A673 (cell line): ENCODE results near the gene MTREX.

ENCODE experiments used
- EZH2 ChIP-seq: fragments of 200-600 bp; sonication (generic); IDR thresholded peaks from 2 replicates; pipeline ENCODE4 v1.6.1; 2017; ENCODE audit warnings: borderline replicate concordance, low read depth, mild to moderate bottlenecking, mixed read lengths, antibody characterized with exemption, low read length; ENCODE audit not compliant: poor library complexity, severe bottlenecking
- TF ChIP-seq, protein P1 (sequence below): fragments of 300-800, 200-600 bp; sonication (generic); conservative IDR thresholded peaks from 2 replicates; pipeline ENCODE4 v1.5.1; 2017; ENCODE audit warnings: low read depth, mild to moderate bottlenecking, antibody characterized with exemption, low read length, moderate library complexity, mixed read lengths

- TF ChIP-seq, protein P1, sequence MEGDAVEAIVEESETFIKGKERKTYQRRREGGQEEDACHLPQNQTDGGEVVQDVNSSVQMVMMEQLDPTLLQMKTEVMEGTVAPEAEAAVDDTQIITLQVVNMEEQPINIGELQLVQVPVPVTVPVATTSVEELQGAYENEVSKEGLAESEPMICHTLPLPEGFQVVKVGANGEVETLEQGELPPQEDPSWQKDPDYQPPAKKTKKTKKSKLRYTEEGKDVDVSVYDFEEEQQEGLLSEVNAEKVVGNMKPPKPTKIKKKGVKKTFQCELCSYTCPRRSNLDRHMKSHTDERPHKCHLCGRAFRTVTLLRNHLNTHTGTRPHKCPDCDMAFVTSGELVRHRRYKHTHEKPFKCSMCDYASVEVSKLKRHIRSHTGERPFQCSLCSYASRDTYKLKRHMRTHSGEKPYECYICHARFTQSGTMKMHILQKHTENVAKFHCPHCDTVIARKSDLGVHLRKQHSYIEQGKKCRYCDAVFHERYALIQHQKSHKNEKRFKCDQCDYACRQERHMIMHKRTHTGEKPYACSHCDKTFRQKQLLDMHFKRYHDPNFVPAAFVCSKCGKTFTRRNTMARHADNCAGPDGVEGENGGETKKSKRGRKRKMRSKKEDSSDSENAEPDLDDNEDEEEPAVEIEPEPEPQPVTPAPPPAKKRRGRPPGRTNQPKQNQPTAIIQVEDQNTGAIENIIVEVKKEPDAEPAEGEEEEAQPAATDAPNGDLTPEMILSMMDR = no peak
- TF ChIP-seq EZH2 = no peak
These were observed 30.4 kb downstream of the MTREX start for GRCh38 chr5:55338092-55338613.
